Upper lobe of left lung (tissue), 6 donors: ENCODE results near the gene ZNF750. TPM values are rescaled to one million over a fixed set of nuclear protein-coding genes. Genes with fewer than 3 reads are reported as not detected.
A peak's percentile ranks its signal among the peaks of the same experiment; 100 is the strongest.

Experiments
- ATAC-seq, 2 donors: fragments of 200-7000 bp; cut with Tn5 transposase; one replicate each; pipeline ENCODE4 v1.9.1; 2022; ENCODE audit warnings: mild to moderate bottlenecking in 2 of 2, moderate library complexity in 2 of 2; ENCODE audit not compliant: low FRiP score in 2 of 2
- DNase-seq, 2 donors: peaks; one replicate each; pipeline ENCODE4 v3.0.0-alpha.2; 2019 to 2020
- H3K27ac ChIP-seq, 4 donors: fragments of 200-600 bp; sonication (generic); one replicate each; pipeline ENCODE4 v1.5.1; 2016 to 2019
- H3K27me3 ChIP-seq, 4 donors: fragments of 200-600 bp; sonication (generic); one replicate each; pipeline ENCODE4 v1.5.1; 2017 to 2019
- H3K36me3 ChIP-seq, 4 donors: fragments of 200-600 bp; sonication (generic); one replicate each; pipeline ENCODE4 v1.5.1; 2016 to 2019
- H3K4me1 ChIP-seq, 4 donors: fragments of 200-600 bp; sonication (generic); one replicate each; pipeline ENCODE4 v1.5.1; 2018 to 2019
- H3K4me3 ChIP-seq, 4 donors: fragments of 200-600 bp; sonication (generic); one replicate each; pipeline ENCODE4 v1.5.1; 2017 to 2019; ENCODE audit warnings: mild to moderate bottlenecking in 2 of 4, moderate library complexity in 1 of 4
- H3K9me3 ChIP-seq, 4 donors: fragments of 200-600 bp; sonication (generic); one replicate each; pipeline ENCODE4 v1.5.1; 2018 to 2019
- CTCF ChIP-seq, 6 experiments: fragments of 450-650 bp in 4 of 6; fragments of 200-600 bp in 2 of 6; sonication (generic) in 2 of 6; IDR thresholded peaks; one replicate each; pipeline ENCODE4 v1.5.1; 2016 to 2019; ENCODE audit warnings: antibody characterized with exemption in 6 of 6
- EP300 ChIP-seq, 4 donors: sonication (generic); formaldehyde crosslinking; IDR thresholded peaks; one replicate each; pipeline ENCODE4 v1.5.1; 2017; ENCODE audit warnings: antibody characterized with exemption in 4 of 4, control low read depth in 2 of 4
- POLR2A ChIP-seq, 4 donors: fragments of 450-650 bp; IDR thresholded peaks; one replicate each; pipeline ENCODE4 v1.5.1; 2016 to 2017; ENCODE audit warnings: antibody characterized with exemption in 4 of 4, mild to moderate bottlenecking in 2 of 4
- POLR2AphosphoS5 ChIP-seq, 2 donors: sonication (generic); formaldehyde crosslinking; IDR thresholded peaks; one replicate each; pipeline ENCODE4 v1.5.1; 2017; ENCODE audit warnings: antibody characterized with exemption in 2 of 2
- WGBS, 2 donors: methylation state at CpG; one replicate each; pipeline ENCODE4 v1.1.5; 2017 to 2018; 5-methylcytosine and 5-hydroxymethylcytosine counted together
- total RNA-seq, 6 donors: library from RNA; depleted of rRNA in 4 of 6; stranded (reverse); fragments of >200 nt in 4 of 6; gene quantifications; one replicate each; pipeline versions ENCODE4 v1.1.0 to v1.2.1, GENCODE V29; 2016 to 2021
- donor health status: DM: no; HTN: no; CAD: no; lungs with moderate emphysema.
- donor health status: DM: no; HTN: yes; CAD: no; lungs with severe emphysema.

Gene ZNF750
- total RNA-seq, 6 donors from 2014 or later: 2.9 to 14.4 (median 6.9) TPM

- H3K36me3 ChIP-seq: peaks cover 0 to 4% (median 0%) of the 10 kb centered on the region in 4 donors
- peaks cover 11 to 24% (median 19%) of the 10 kb centered on the region in 4 donors for H3K4me1 ChIP-seq
- no peaks in the 10 kb centered on the region for H3K27me3 ChIP-seq
- WGBS, 2 donors: 54% methylated on average over 17 of the region's 17 CpGs
- TF ChIP-seq POLR2A (IDR thresholded peaks at IDR 0.05) (peak in 1 of 4 donors; percentile 60), POLR2AphosphoS5 (IDR thresholded peaks at IDR 0.05) (peak; percentile 83 to 87), CTCF (IDR thresholded peaks at IDR 0.05) (no peak), EP300 (IDR thresholded peaks at IDR 0.05) (peak in 1 of 4 donors; percentile 92)
- H3K27ac ChIP-seq: peak overlapping the region; percentile 63 to 75 (median 69)
- H3K4me3 ChIP-seq: peak overlapping the region in 3 of 4 donors; percentile 18 to 41 (median 33)
- DNase-seq (peak in 1 of 2 donors; percentile 91), ATAC-seq (peak; percentile 75)
- no peaks in the 10 kb centered on the region for H3K9me3 ChIP-seq
These were observed 1.3 kb downstream of the ZNF750 start for GRCh38 chr17:82838386-82839063.

GRCh38 chr17:82837586-82838320 lies 2.1 kb downstream of the ZNF750 start:
- H3K4me3 ChIP-seq: peak overlapping the region in 1 of 4 donors; percentile 41

GRCh38 chr17:82836823-82837357 lies 2.9 kb downstream of the ZNF750 start:
- Histone ChIP-seq H3K27me3 (no peaks in the 10 kb centered on the region), H3K27ac (peak overlapping the region in 2 of 4 donors; percentile 66 to 72), H3K36me3 (peaks cover 0 to 16% (median 3%) of the 10 kb centered on the region in 4 donors), H3K4me1 (peaks cover 11 to 24% (median 19%) of the 10 kb centered on the region in 4 donors), H3K9me3 (no peaks in the 10 kb centered on the region), H3K4me3 (no peak overlapping the region)
- WGBS, 2 donors: 57 to 59% methylated on average over 12 of the region's 12 CpGs
- TF ChIP-seq CTCF (IDR thresholded peaks at IDR 0.05): no peak
- DNase-seq (no peak), ATAC-seq (no peak)

More at GRCh38 chr17:82837586-82838320, 2.1 kb downstream of the ZNF750 start:
- no peak for TF ChIP-seq POLR2A (IDR thresholded peaks at IDR 0.05)
- peak overlapping the region; percentile 63 to 75 (median 69) for H3K27ac ChIP-seq
- H3K27me3 ChIP-seq: no peaks in the 10 kb centered on the region
- ATAC-seq: peak; percentile 27 to 48
- H3K4me1 ChIP-seq: peaks cover 11 to 24% (median 19%) of the 10 kb centered on the region in 4 donors
- DNase-seq: no peak
- H3K36me3 ChIP-seq: peaks cover 0 to 10% (median 1%) of the 10 kb centered on the region in 4 donors
- WGBS, 2 donors: 53 to 58% methylated on average over 13 of the region's 13 CpGs
- H3K9me3 ChIP-seq: no peaks in the 10 kb centered on the region

GRCh38 chr17:82835766-82836512 lies 3.9 kb downstream of the ZNF750 start:
- H3K36me3 ChIP-seq: peaks cover 0 to 18% (median 5%) of the 10 kb centered on the region in 4 donors
- ATAC-seq (no peak), DNase-seq (no peak)
- H3K9me3 ChIP-seq: no peaks in the 10 kb centered on the region
- WGBS, 2 donors: 91 to 94% methylated on average over 23 to 28 of the region's 28 CpGs
- H3K4me1 ChIP-seq: peaks cover 11 to 24% (median 19%) of the 10 kb centered on the region in 4 donors
- no peak overlapping the region for H3K4me3 ChIP-seq
- TF ChIP-seq POLR2A (IDR thresholded peaks at IDR 0.05) (no peak), POLR2AphosphoS5 (IDR thresholded peaks at IDR 0.05) (no peak), CTCF (IDR thresholded peaks at IDR 0.05) (no peak), EP300 (IDR thresholded peaks at IDR 0.05) (no peak)
- no peaks in the 10 kb centered on the region for H3K27me3 ChIP-seq
- no peak overlapping the region for H3K27ac ChIP-seq
